ENCODE results near the gene BTBD10. TPM values are rescaled to one million over a fixed set of nuclear protein-coding genes. Genes with fewer than 3 reads are reported as not detected.

BTBD10 gene
- total RNA-seq, 2 donors from 2014 or later, result 27.4 to 36.1 TPM

DNA sequence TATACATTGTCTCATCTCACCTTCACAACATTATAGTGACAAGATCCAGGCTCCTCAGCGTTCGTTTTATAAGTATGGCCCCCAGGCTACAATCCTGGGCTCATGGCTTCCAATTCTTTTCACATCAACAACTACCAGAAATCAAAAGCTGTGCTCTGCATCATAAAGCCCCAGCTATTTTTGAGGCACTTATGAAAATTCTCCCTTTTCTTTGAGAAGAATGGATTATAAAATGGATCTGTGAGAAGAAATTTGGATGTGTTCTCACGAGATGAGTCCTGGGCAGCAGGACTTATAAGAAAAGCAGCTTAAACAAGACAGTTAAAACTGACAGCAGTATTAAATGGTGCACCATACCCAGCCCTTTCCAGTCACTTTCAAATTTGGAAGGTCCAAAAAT lies 80.3 kb downstream of the BTBD10 start:
- intact Hi-C loops (cut with DNase I), result no loop called here
- DNase-seq (ENCODE audit: low spot score), result no peak

- no peak for DNase-seq (ENCODE audit: low spot score)
- intact Hi-C loops (cut with DNase I), result no loop called here
Observed at GRCh38 chr11:13380731-13381130, 82.3 kb downstream of the BTBD10 start.

GRCh38 chr11:13378316-13378715 lies 84.7 kb downstream of the BTBD10 start:
- no peak for DNase-seq (ENCODE audit: low spot score)
- intact Hi-C loops (cut with DNase I), result no loop called here

DNA sequence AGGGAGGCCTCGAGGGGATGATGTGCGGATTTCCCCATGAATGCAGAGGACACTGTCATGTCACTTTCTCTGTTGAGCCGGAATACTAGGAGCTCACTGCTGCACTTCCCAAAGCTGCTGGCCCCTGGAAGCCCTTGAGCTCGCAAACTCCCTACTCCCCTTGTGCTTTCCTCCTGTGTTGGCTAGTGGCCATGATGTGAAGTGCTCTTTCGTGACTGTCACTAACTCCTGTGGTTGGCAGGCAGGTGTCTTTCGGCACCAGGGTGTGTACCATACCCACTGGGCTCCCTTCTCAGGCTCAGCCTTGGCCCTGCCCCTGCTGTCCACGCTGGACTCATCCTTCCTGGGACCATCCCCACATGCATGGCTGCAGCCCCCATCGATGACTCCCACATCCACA lies 86.2 kb downstream of the BTBD10 start:
- intact Hi-C loops (cut with DNase I), result no loop called here

GRCh38 chr11:13376402-13376801 lies 86.6 kb downstream of the BTBD10 start:
- intact Hi-C loops (cut with DNase I), result no loop called here
- DNase-seq (ENCODE audit: low spot score), result no peak

More for the DNA sequence above, 86.2 kb downstream of the BTBD10 start:
- no peak for DNase-seq (ENCODE audit: low spot score)

GRCh38 chr11:13375798-13376197 lies 87.2 kb downstream of the BTBD10 start:
- intact Hi-C loops (cut with DNase I), result no loop called here
- no peak for DNase-seq (ENCODE audit: low spot score)

DNA sequence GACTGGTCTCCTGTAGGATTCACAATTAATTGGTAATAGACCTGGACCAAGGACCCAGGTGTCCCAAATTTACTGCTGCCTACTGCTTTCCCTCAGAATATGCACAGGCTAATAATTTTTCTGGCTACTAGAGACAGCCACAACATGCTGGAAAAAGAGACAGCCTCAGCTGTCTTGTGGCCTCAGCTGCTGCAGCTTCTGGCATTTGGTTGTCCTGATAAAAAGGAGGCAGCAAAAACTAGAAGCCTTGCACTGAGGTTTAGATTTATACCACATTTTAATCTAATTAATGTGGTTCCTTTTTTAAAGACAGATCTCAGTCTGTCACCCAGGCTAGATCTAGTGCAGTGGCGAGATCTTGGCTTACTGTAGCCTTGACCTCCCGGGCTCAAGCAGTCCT lies 89.8 kb downstream of the BTBD10 start:
- intact Hi-C loops (cut with DNase I), result no loop called here

GRCh38 chr11:13368041-13368446 lies 95.0 kb downstream of the BTBD10 start:
- no peak for DNase-seq (ENCODE audit: low spot score)
- intact Hi-C loops (cut with DNase I), result no loop called here

More for the DNA sequence above, 89.8 kb downstream of the BTBD10 start:
- no peak for DNase-seq (ENCODE audit: low spot score)

DNA sequence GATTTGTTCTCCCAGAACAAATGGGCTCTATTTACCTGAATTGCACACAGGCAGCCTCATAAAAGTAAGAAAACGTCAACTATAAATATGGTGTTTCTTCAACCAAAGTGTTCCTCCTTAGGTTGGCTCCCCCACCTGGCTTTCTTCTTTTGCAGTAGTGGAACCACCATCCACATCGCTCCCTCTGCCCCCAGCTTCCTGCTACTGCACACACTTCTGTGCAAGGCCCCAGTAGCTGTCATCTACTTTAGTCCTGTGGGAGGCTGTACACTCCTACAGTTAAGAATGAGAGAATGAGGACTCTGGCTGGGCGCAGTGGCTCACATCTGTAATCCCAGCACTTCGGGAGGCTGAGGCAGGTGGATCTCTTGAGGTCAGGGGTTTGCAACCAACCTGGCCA lies 95.9 kb downstream of the BTBD10 start:
- DNase-seq (ENCODE audit: low spot score), result no peak
- intact Hi-C loops (cut with DNase I), result no loop called here

DNA sequence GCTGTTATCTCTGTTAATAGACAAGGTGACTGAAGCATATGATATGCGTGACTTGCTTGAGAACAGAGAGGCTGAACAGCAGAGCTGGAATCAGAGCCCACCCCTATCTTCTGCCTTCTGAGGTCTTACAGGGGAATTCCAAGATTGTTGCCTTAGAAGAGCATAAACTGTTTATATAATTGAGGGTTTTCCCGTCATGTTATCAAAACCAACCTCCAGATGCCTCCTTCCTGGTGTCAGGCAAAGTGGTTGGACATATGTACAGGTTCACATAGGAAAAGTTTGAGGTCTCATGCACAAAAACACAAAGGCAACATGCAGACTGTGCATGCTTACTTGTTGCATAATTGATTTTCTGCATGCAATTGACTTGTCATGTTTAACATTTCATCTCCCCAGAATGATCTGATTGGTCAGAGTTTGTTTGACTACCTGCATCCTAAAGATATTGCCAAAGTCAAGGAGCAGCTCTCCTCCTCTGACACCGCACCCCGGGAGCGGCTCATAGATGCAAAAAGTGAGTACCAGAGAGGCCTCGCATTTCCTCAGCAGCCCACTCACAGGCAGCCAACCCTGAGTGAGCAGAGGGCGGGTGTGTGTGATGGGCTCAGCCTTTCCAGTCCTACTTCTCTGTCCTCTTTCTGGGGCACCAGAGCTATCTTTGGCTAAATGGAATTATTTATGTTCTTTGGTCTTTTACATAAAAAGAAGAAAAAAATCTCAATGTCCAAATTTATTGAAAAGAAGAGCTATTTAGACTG lies 96.6 kb downstream of the BTBD10 start:
- intact Hi-C loops (cut with DNase I), result no loop called here
- no peak for DNase-seq (ENCODE audit: low spot score)

GRCh38 chr11:13364388-13364787 lies 98.6 kb downstream of the BTBD10 start:
- no peak for DNase-seq (ENCODE audit: low spot score)
- intact Hi-C loops (cut with DNase I), result no loop called here

- intact Hi-C loops (cut with DNase I), result no loop called here
- no peak for DNase-seq (ENCODE audit: low spot score)
Observed at GRCh38 chr11:13362596-13363109, 100.4 kb downstream of the BTBD10 start.

GRCh38 chr11:13358596-13359270 lies 104.3 kb downstream of the BTBD10 start:
- no peak for DNase-seq (ENCODE audit: low spot score)
- intact Hi-C loops (cut with DNase I), result no loop called here

GRCh38 chr11:13357232-13357631 lies 105.8 kb downstream of the BTBD10 start:
- DNase-seq (ENCODE audit: low spot score), result no peak
- intact Hi-C loops (cut with DNase I), result no loop called here

GRCh38 chr11:13355191-13355590 lies 107.8 kb downstream of the BTBD10 start:
- DNase-seq (ENCODE audit: low spot score), result no peak
- intact Hi-C loops (cut with DNase I), result no loop called here

GRCh38 chr11:13354335-13354734 lies 108.7 kb downstream of the BTBD10 start:
- intact Hi-C loops (cut with DNase I), result no loop called here
- DNase-seq (ENCODE audit: low spot score), result no peak

DNA sequence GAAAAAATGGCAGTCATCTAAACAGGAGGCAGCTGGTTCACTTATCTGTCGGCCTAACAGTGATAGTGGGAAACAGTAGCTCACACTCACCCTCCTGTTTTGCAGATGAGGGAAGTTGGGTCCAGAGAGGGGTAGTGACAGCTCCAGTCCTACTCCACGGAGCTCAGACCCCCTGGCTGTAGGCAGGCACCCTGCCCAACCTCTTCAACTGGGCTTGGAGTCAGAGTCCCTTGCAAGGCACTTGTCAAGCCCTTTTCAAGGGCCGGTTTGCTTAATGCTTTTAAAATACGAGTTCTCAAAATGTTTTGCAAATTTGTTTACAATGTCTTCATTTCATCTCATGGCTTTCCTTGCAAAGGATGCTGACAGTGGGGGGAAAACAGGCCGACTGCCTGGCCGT lies 110.3 kb downstream of the BTBD10 start:
- intact Hi-C loops (cut with DNase I), result no loop called here
- DNase-seq (ENCODE audit: low spot score), result no peak

DNA sequence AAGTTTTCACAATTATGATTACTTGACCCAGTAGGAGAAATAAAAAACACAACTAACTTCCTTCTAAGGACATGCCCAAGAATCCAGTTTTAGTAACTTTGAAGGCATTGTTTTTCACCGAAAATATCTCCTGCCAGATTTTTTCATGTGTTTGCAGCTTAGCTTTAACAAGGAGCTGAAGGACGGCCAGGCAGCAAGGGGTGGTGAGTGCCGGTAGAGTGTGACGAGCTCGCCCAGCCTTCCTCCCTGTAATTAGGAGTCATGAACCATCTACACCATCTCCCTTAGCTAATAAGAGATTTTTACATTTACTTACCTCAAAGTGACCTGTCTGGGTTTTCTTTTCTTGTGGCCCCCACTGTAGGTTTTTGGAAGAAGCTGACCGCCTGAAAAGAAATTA lies 113.4 kb downstream of the BTBD10 start:
- intact Hi-C loops (cut with DNase I), result loop anchor here in 1 of 2 donors (10.0 kb wide), 2 partner anchors 135 to 385 kb away; no protein-coding TSS in a partner anchor
- DNase-seq (ENCODE audit: low spot score), result no peak

GRCh38 chr11:13349046-13349445 lies 114.0 kb downstream of the BTBD10 start:
- intact Hi-C loops (cut with DNase I), result loop anchor here in 1 of 2 donors (10.0 kb wide), 2 partner anchors 134 to 384 kb away; no protein-coding TSS in a partner anchor

DNA sequence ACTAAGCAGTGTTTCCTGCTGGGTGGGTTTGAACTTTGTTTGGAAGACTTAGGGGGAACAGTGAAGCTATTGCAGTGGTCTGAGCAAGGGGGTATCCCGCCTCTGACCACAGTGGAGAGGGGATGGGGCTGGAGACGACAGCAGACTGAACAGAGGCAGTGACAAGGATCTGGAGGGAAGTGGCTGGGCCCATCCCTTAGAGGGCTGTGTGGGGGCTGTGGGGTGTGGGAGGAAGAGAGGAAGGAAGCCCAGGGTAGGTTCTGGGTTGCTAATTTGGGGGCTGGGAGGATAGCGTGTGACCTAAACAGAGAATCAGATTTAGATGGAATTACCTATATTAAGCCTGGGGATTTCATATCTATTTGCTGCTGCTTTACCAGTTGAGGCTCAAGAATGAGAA lies 114.7 kb downstream of the BTBD10 start:
- no peak for DNase-seq (ENCODE audit: low spot score)
- intact Hi-C loops (cut with DNase I), result loop anchor here in 1 of 2 donors (10.0 kb wide), 2 partner anchors 134 to 384 kb away; no protein-coding TSS in a partner anchor

More at GRCh38 chr11:13349046-13349445, 114.0 kb downstream of the BTBD10 start:
- DNase-seq (ENCODE audit: low spot score), result no peak

Data from posterior vena cava (tissue), 2 donors.